Ascending aorta (tissue), 2 donors: ENCODE measurements around the gene EIF3A. TPM values are rescaled to one million over a fixed set of nuclear protein-coding genes. Genes with fewer than 3 reads are reported as not detected.
A peak's percentile ranks its signal among the peaks of the same experiment; 100 is the strongest.

ENCODE experiments used
- DNase-seq, 2 donors: peaks; one replicate each; pipeline ENCODE4 v3.0.0-alpha.2; 2019; ENCODE audit warnings: low spot score in 2 of 2
- H3K27ac ChIP-seq, 2 donors: fragments of 200-600 bp; sonication (generic); one replicate each; pipeline ENCODE4 v1.5.1; 2016 to 2017; ENCODE audit warnings: mild to moderate bottlenecking in 1 of 2
- H3K27me3 ChIP-seq: fragments of 200-600 bp; sonication (generic); one replicate; pipeline ENCODE4 v1.5.1; 2017
- H3K36me3 ChIP-seq, 2 donors: fragments of 200-600 bp; sonication (generic); one replicate each; pipeline ENCODE4 v1.5.1; 2016
- H3K4me1 ChIP-seq, 2 donors: fragments of 200-600 bp; sonication (generic); one replicate each; pipeline ENCODE4 v1.5.1; 2016 to 2017; ENCODE audit warnings: mild to moderate bottlenecking in 1 of 2
- H3K4me3 ChIP-seq, 2 donors: fragments of 200-600 bp; sonication (generic); one replicate each; pipeline ENCODE4 v1.5.1; 2016 to 2017; ENCODE audit warnings: mild to moderate bottlenecking in 1 of 2
- H3K9me3 ChIP-seq, 2 donors: fragments of 200-600 bp; sonication (generic); one replicate each; pipeline ENCODE4 v1.5.1; 2016
- intact Hi-C: fragments of 100-400 bp; cut with DNase I; formaldehyde crosslinking; loops from one replicate; pipeline ENCODE4 v1.15.1; 2023
- total RNA-seq: library from RNA; depleted of rRNA; stranded (reverse); fragments of >200 nt; gene quantifications from one replicate; pipeline ENCODE4 v1.1.0, GENCODE V29; 2016
- TF ChIP-seq, protein P1 (sequence below), 3 experiments: fragments of 200-600 bp in 2 of 3; fragments of 450-650 bp in 1 of 3; sonication (generic) in 2 of 3; IDR thresholded peaks; one replicate each; pipeline ENCODE4 v1.5.1; 2016 to 2019; ENCODE audit warnings: antibody characterized with exemption in 3 of 3, mild to moderate bottlenecking in 1 of 3, moderate library complexity in 1 of 3

Gene EIF3A, protein sequence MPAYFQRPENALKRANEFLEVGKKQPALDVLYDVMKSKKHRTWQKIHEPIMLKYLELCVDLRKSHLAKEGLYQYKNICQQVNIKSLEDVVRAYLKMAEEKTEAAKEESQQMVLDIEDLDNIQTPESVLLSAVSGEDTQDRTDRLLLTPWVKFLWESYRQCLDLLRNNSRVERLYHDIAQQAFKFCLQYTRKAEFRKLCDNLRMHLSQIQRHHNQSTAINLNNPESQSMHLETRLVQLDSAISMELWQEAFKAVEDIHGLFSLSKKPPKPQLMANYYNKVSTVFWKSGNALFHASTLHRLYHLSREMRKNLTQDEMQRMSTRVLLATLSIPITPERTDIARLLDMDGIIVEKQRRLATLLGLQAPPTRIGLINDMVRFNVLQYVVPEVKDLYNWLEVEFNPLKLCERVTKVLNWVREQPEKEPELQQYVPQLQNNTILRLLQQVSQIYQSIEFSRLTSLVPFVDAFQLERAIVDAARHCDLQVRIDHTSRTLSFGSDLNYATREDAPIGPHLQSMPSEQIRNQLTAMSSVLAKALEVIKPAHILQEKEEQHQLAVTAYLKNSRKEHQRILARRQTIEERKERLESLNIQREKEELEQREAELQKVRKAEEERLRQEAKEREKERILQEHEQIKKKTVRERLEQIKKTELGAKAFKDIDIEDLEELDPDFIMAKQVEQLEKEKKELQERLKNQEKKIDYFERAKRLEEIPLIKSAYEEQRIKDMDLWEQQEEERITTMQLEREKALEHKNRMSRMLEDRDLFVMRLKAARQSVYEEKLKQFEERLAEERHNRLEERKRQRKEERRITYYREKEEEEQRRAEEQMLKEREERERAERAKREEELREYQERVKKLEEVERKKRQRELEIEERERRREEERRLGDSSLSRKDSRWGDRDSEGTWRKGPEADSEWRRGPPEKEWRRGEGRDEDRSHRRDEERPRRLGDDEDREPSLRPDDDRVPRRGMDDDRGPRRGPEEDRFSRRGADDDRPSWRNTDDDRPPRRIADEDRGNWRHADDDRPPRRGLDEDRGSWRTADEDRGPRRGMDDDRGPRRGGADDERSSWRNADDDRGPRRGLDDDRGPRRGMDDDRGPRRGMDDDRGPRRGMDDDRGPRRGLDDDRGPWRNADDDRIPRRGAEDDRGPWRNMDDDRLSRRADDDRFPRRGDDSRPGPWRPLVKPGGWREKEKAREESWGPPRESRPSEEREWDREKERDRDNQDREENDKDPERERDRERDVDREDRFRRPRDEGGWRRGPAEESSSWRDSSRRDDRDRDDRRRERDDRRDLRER (N-terminal part only)
- 59.4 TPM for total RNA-seq

DNA sequence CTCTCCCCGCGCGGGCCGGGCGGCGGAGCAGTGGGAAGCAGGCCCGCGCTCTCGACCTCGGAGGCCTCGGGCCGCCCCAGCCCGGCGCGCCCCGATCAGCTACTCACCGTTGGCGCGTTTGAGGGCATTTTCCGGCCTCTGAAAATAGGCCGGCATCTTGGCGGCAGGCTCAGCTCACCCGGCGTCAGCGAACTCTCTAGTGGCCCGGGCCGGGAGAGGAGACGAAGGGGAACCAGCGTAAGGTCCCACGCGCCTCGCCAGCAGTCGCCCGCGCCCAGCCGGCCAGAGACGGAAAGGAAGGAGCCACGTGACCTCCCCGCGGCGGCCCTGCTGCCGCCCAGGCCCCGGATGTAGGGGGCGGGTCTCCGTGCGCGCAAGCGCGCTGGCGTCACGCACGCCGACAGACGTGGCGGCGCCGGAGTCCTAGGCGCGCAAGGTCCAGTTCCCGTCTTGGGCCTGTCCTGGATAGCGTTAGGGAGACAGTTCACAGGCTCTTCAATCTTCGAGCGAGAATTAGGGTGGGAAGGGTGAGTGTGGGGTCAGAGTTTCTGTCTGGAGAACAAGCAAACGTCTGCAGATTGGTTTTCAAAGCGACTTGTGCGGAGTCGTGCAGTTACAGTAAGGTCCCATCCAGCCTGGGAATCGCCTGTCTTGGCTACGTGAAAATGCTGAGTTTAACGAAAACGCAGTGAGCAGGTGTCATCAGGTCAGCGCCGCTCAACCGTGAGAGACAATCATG, at the start of gene EIF3A:
Gene EIF3A, minus strand, starts transcription at position 297 of the 739 bp plus-strand sequence. Its CDS starts 141 bp downstream, at position 156.
- Histone ChIP-seq H3K9me3 (no peaks in the 10 kb centered on the region), H3K36me3 (no peaks in the 10 kb centered on the region), H3K4me3 (peak within 1 kb of the TSS; percentile 88 to 92), H3K27me3 (no peaks in the 10 kb centered on the region), H3K27ac (peak within 1 kb of the TSS; percentile 96 to 98), H3K4me1 (peaks cover 0 to 23% of the 10 kb centered on the region in 2 donors)
- intact Hi-C loops, result loop anchor here (1.0 to 5.0 kb wide), 3 partner anchors 24 to 812 kb away; partner anchors contain the start of genes DENND10, NANOS1 and SEC23IP
- TF ChIP-seq, protein P1, sequence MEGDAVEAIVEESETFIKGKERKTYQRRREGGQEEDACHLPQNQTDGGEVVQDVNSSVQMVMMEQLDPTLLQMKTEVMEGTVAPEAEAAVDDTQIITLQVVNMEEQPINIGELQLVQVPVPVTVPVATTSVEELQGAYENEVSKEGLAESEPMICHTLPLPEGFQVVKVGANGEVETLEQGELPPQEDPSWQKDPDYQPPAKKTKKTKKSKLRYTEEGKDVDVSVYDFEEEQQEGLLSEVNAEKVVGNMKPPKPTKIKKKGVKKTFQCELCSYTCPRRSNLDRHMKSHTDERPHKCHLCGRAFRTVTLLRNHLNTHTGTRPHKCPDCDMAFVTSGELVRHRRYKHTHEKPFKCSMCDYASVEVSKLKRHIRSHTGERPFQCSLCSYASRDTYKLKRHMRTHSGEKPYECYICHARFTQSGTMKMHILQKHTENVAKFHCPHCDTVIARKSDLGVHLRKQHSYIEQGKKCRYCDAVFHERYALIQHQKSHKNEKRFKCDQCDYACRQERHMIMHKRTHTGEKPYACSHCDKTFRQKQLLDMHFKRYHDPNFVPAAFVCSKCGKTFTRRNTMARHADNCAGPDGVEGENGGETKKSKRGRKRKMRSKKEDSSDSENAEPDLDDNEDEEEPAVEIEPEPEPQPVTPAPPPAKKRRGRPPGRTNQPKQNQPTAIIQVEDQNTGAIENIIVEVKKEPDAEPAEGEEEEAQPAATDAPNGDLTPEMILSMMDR (IDR thresholded peaks at IDR 0.05), result no peak
- peak; percentile 61 to 95 for DNase-seq

DNA sequence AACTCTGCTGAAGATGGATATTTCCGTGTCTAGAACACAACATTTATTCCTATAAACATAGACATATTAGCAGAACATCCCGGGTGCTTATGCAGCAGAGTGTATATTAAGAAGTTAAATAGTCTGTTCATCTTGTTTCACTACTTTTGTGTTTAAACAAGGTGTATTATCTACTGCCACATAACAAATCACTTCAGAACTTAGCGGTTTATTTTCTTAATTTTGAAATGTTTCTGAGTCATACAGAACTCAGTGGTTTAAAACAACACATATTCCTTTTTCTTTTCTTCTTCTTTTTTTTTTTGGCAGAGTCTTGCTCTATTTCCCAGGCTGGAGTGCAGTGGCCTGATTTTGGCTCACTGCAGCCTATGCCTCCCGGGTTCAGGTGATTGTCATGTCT, 49.1 kb upstream of the EIF3A start:
- no peak for DNase-seq
- H3K27me3 ChIP-seq, result no peaks in the 10 kb centered on the region
- H3K4me3 ChIP-seq, result no peak overlapping the region
- H3K4me1 ChIP-seq, result no peaks in the 10 kb centered on the region
- H3K36me3 ChIP-seq, result peaks cover 53 to 73% of the 10 kb centered on the region in 2 donors
- no peaks in the 10 kb centered on the region for H3K9me3 ChIP-seq
- TF ChIP-seq, protein P1 (IDR thresholded peaks at IDR 0.05), result no peak
- intact Hi-C loops, result no loop called here
- no peak overlapping the region for H3K27ac ChIP-seq

DNA sequence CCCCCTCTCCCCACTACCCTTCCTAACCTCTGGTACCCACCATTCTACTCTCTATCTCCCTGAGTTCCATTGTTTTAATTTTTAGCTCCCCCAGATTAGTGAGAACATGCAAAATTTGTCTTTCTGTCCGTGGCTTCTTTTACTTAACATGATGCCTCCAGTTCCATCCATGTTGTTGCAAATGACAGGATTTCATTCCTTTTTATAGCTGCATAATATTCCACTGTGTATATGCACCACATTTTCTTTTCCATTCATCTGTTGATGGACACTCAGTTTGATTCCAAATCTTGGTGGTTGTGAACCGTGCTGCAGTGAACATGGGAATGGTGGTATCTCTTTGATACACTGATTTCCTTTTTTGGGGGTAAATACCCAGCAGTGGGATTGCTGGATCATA, 45.3 kb upstream of the EIF3A start:
- no peaks in the 10 kb centered on the region for H3K27me3 ChIP-seq
- H3K4me3 ChIP-seq, result no peak overlapping the region
- no peaks in the 10 kb centered on the region for H3K9me3 ChIP-seq
- H3K4me1 ChIP-seq, result no peaks in the 10 kb centered on the region
- no peak overlapping the region for H3K27ac ChIP-seq
- TF ChIP-seq, protein P1 (IDR thresholded peaks at IDR 0.05), result no peak
- H3K36me3 ChIP-seq, result peaks cover 61 to 89% of the 10 kb centered on the region in 2 donors
- no peak for DNase-seq
- intact Hi-C loops, result no loop called here

DNA sequence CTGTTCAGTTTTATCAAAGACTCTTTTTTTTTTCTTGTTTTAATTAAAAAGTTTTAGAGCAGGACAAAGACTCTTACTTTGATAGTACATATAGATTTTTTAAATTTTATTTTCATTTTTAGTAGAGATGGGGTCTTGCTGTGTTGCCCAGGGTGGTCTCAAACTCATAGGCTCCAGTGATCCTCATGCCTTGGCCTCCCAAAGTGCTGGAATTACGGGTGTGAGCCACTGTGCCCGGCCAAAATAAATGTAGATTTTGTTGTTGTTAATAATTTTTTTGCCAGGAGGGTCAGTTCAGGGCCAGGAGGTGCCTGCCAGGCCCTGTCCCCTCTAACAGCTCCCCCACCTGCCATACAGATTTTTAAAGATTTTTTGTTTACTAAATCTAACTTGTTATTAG, 40.3 kb upstream of the EIF3A start:
- intact Hi-C loops, result no loop called here
- no peaks in the 10 kb centered on the region for H3K9me3 ChIP-seq
- no peak overlapping the region for H3K4me3 ChIP-seq
- H3K4me1 ChIP-seq, result no peaks in the 10 kb centered on the region
- H3K27me3 ChIP-seq, result no peaks in the 10 kb centered on the region
- DNase-seq, result no peak
- TF ChIP-seq, protein P1 (IDR thresholded peaks at IDR 0.05), result no peak
- H3K36me3 ChIP-seq, result peaks cover 41 to 81% of the 10 kb centered on the region in 2 donors
- no peak overlapping the region for H3K27ac ChIP-seq
